ENCODE measurements around the gene ALAS1.
A peak's percentile ranks its signal among the peaks of the same experiment; 100 is the strongest.

The ALAS1 gene

GRCh38 chr3:52238761-52239701 is 41.1 kb downstream of the ALAS1 start, which contains the start of gene TWF2:
TWF2 (minus strand) TSS chr3:52239158; CDS start chr3:52239016, 142 bp downstream.
- TF ChIP-seq POLR2A (IDR thresholded peaks at IDR 0.05; ENCODE audit: extremely low read depth, insufficient read length): peak; percentile 92
- TF ChIP-seq MAX (IDR thresholded peaks at IDR 0.05; ENCODE audit: low read depth, low read length): no peak
- peak; percentile 31 for TF ChIP-seq CTCF (IDR thresholded peaks at IDR 0.05; ENCODE audit: low read depth, low read length)
- peak; percentile 31; the same call in 1 of the 2 replicates for TF ChIP-seq MYC (IDR thresholded peaks at IDR 0.05; ENCODE audit: low read depth, low read length)
- peak; percentile 86 for DNase-seq (ENCODE audit: low read depth)

GRCh38 chr3:52240059-52240885 is 42.3 kb downstream of the ALAS1 start:
- H3K4me3 ChIP-seq (ENCODE audit: low read depth, low read length): peak overlapping the region; percentile 99
- TF ChIP-seq CTCF (IDR thresholded peaks at IDR 0.05; ENCODE audit: low read depth, low read length): no peak
- no peak for TF ChIP-seq MYC (IDR thresholded peaks at IDR 0.05; ENCODE audit: low read depth, low read length)
- TF ChIP-seq POLR2A (IDR thresholded peaks at IDR 0.05; ENCODE audit: extremely low read depth, insufficient read length): no peak
- no peak for TF ChIP-seq MAX (IDR thresholded peaks at IDR 0.05; ENCODE audit: low read depth, low read length)
- peak; percentile 77 for DNase-seq (ENCODE audit: low read depth)

More at GRCh38 chr3:52238761-52239701, 41.1 kb downstream of the ALAS1 start, which contains the start of gene TWF2:
- peak within 1 kb of the TSS; percentile 99 for H3K4me3 ChIP-seq (ENCODE audit: low read depth, low read length)

GRCh38 chr3:52240886-52241370 is 43.0 kb downstream of the ALAS1 start:
- TF ChIP-seq CTCF (IDR thresholded peaks at IDR 0.05; ENCODE audit: low read depth, low read length): no peak
- no peak for TF ChIP-seq POLR2A (IDR thresholded peaks at IDR 0.05; ENCODE audit: extremely low read depth, insufficient read length)
- TF ChIP-seq MAX (IDR thresholded peaks at IDR 0.05; ENCODE audit: low read depth, low read length): no peak
- no peak for TF ChIP-seq MYC (IDR thresholded peaks at IDR 0.05; ENCODE audit: low read depth, low read length)
- DNase-seq (ENCODE audit: low read depth): no peak
- H3K4me3 ChIP-seq (ENCODE audit: low read depth, low read length): no peak overlapping the region

- TF ChIP-seq MYC (IDR thresholded peaks at IDR 0.05; ENCODE audit: low read depth, low read length): no peak
- TF ChIP-seq MAX (IDR thresholded peaks at IDR 0.05; ENCODE audit: low read depth, low read length): no peak
- TF ChIP-seq CTCF (IDR thresholded peaks at IDR 0.05; ENCODE audit: low read depth, low read length): no peak
- TF ChIP-seq POLR2A (IDR thresholded peaks at IDR 0.05; ENCODE audit: extremely low read depth, insufficient read length): no peak
- no peak for DNase-seq (ENCODE audit: low read depth)
- H3K4me3 ChIP-seq (ENCODE audit: low read depth, low read length): no peak overlapping the region
Observed at GRCh38 chr3:52242039-52242438, 44.1 kb downstream of the ALAS1 start.

- DNase-seq (ENCODE audit: low read depth): peak; percentile 91
- no peak for TF ChIP-seq POLR2A (IDR thresholded peaks at IDR 0.05; ENCODE audit: extremely low read depth, insufficient read length)
- TF ChIP-seq MAX (IDR thresholded peaks at IDR 0.05; ENCODE audit: low read depth, low read length): no peak
- no peak for TF ChIP-seq CTCF (IDR thresholded peaks at IDR 0.05; ENCODE audit: low read depth, low read length)
- TF ChIP-seq MYC (IDR thresholded peaks at IDR 0.05; ENCODE audit: low read depth, low read length): no peak
- H3K4me3 ChIP-seq (ENCODE audit: low read depth, low read length): no peak overlapping the region
Observed at GRCh38 chr3:52243791-52244628, 46.0 kb downstream of the ALAS1 start.
